Tibial nerve (tissue), 4 donors: ENCODE results near the gene TTC23. TPM values are rescaled to one million over a fixed set of nuclear protein-coding genes. Genes with fewer than 3 reads are reported as not detected.
A peak's percentile ranks its signal among the peaks of the same experiment; 100 is the strongest.

Source experiments
- DNase-seq, 2 donors: peaks; one replicate each; pipeline ENCODE4 v3.0.0-alpha.2; 2019; ENCODE audit warnings: low spot score in 2 of 2
- H3K27ac ChIP-seq, 4 donors: fragments of 200-600 bp; sonication (generic) in 3 of 4; one replicate each; pipeline ENCODE4 v1.5.1; 2017 to 2019; ENCODE audit warnings: mild to moderate bottlenecking in 1 of 4
- H3K27me3 ChIP-seq, 2 donors: fragments of 200-600 bp; sonication (generic) in 1 of 2; one replicate each; pipeline versions ENCODE4 v1.5.1 to v1.6.0; 2017 to 2019
- H3K36me3 ChIP-seq, 3 donors: fragments of 200-600 bp; sonication (generic); one replicate each; pipeline ENCODE4 v1.5.1; 2018 to 2019
- H3K4me1 ChIP-seq, 4 donors: fragments of 200-600 bp; sonication (generic) in 3 of 4; one replicate each; pipeline ENCODE4 v1.5.1; 2017 to 2019
- H3K4me3 ChIP-seq, 4 donors: fragments of 200-600 bp; sonication (generic) in 3 of 4; one replicate each; pipeline ENCODE4 v1.5.1; 2017 to 2019; ENCODE audit warnings: mild to moderate bottlenecking in 1 of 4, moderate library complexity in 1 of 4
- H3K9me3 ChIP-seq, 4 donors: fragments of 200-600 bp; sonication (generic) in 3 of 4; one replicate each; pipeline ENCODE4 v1.5.1; 2017 to 2019
- CTCF ChIP-seq, 5 experiments: fragments of 200-600 bp in 3 of 5; fragments of 450-650 bp in 2 of 5; sonication (generic) in 3 of 5; IDR thresholded peaks; one replicate each; pipeline ENCODE4 v1.5.1; 2016 to 2019; ENCODE audit warnings: antibody characterized with exemption in 5 of 5, mild to moderate bottlenecking in 3 of 5, moderate library complexity in 2 of 5
- EP300 ChIP-seq, 2 donors: sonication (generic); formaldehyde crosslinking; IDR thresholded peaks; one replicate each; pipeline ENCODE4 v1.6.1; 2017; ENCODE audit warnings: antibody characterized with exemption in 2 of 2, mild to moderate bottlenecking in 1 of 2
- POLR2A ChIP-seq, 2 donors: fragments of 450-650 bp; IDR thresholded peaks; one replicate each; pipeline ENCODE4 v1.6.1; 2017; ENCODE audit warnings: antibody characterized with exemption in 2 of 2, mild to moderate bottlenecking in 2 of 2, moderate library complexity in 2 of 2
- WGBS, 2 donors: methylation state at CpG; one replicate each; pipeline ENCODE4 v1.1.5; 2018; 5-methylcytosine and 5-hydroxymethylcytosine counted together
- total RNA-seq, 4 donors: library from RNA; depleted of rRNA; stranded (reverse); fragments of >200 nt; gene quantifications; one replicate each; pipeline ENCODE4 v1.1.0, GENCODE V29; 2016

Gene TTC23
- total RNA-seq, 4 donors from 2014 or later = 19.3 to 59.2 (median 25.7) TPM

- WGBS, 2 donors = 90 to 91% methylated on average over 5 of the region's 5 CpGs
- TF ChIP-seq EP300 (IDR thresholded peaks at IDR 0.05) = no peak
- Histone ChIP-seq H3K36me3 (peaks cover 0 to 14% (median 0%) of the 10 kb centered on the region in 3 donors), H3K27ac (no peak overlapping the region), H3K4me1 (no peaks in the 10 kb centered on the region), H3K9me3 (no peaks in the 10 kb centered on the region), H3K4me3 (no peak overlapping the region), H3K27me3 (no peaks in the 10 kb centered on the region)
- no peak for DNase-seq
These were observed 14.7 kb upstream of the TTC23 start for GRCh38 chr15:99264125-99264524.

- H3K4me3 ChIP-seq = no peak overlapping the region
- peaks cover 0 to 19% (median 8%) of the 10 kb centered on the region in 4 donors for H3K4me1 ChIP-seq
- TF ChIP-seq EP300 (IDR thresholded peaks at IDR 0.05) = no peak
- TF ChIP-seq POLR2A (IDR thresholded peaks at IDR 0.05) = no peak
- no peak for TF ChIP-seq CTCF (IDR thresholded peaks at IDR 0.05)
- H3K27me3 ChIP-seq = no peaks in the 10 kb centered on the region
- no peak for DNase-seq
- no peak overlapping the region for H3K27ac ChIP-seq
- whole genome bisulfite sequencing, 2 donors = 92 to 95% methylated on average over 12 of the region's 12 CpGs
- H3K9me3 ChIP-seq = no peaks in the 10 kb centered on the region
- peaks cover 0 to 19% (median 0%) of the 10 kb centered on the region in 3 donors for H3K36me3 ChIP-seq
These were observed 7.8 kb upstream of the TTC23 start for GRCh38 chr15:99257107-99257750.

GRCh38 chr15:99253381-99254090, 4.2 kb upstream of the TTC23 start:
- 86 to 92% methylated on average over 6 of the region's 6 CpGs for WGBS, 2 donors
- no peak for TF ChIP-seq CTCF (IDR thresholded peaks at IDR 0.05)
- no peak for TF ChIP-seq EP300 (IDR thresholded peaks at IDR 0.05)
- TF ChIP-seq POLR2A (IDR thresholded peaks at IDR 0.05) = no peak
- Histone ChIP-seq H3K27me3 (no peaks in the 10 kb centered on the region), H3K4me3 (no peak overlapping the region), H3K27ac (no peak overlapping the region), H3K36me3 (peaks cover 0 to 10% (median 0%) of the 10 kb centered on the region in 3 donors), H3K4me1 (peaks cover 0 to 27% (median 12%) of the 10 kb centered on the region in 4 donors), H3K9me3 (no peaks in the 10 kb centered on the region)
- DNase-seq = no peak

DNA sequence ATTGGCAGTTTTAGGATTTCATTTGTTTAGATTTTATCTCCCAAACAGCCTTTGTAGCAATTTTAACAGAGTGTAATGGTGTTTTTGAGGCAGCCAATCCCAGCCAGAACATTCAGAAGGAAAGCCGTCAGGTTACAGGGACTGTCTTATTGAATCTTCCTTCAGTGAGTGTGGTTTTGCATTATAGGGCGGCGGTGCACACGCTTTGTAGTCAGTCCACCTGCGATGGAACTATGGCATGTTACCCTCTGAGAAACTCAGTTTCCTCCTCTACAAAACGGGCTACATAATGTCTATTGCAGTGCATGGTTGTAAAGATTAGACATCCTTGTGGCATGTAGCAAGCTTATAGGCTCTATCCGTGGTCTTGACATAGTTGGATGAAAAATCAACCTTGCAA, 2.9 kb upstream of the TTC23 start:
- no peaks in the 10 kb centered on the region for H3K27me3 ChIP-seq
- DNase-seq = no peak
- H3K27ac ChIP-seq = no peak overlapping the region
- peaks cover 0 to 39% (median 12%) of the 10 kb centered on the region in 4 donors for H3K4me1 ChIP-seq
- no peaks in the 10 kb centered on the region for H3K9me3 ChIP-seq
- 75 to 78% methylated on average over 7 of the region's 7 CpGs for WGBS, 2 donors
- peaks cover 0 to 2% (median 0%) of the 10 kb centered on the region in 3 donors for H3K36me3 ChIP-seq
- TF ChIP-seq CTCF (IDR thresholded peaks at IDR 0.05) = no peak
- TF ChIP-seq POLR2A (IDR thresholded peaks at IDR 0.05) = no peak
- H3K4me3 ChIP-seq = peak overlapping the region in 2 of 4 donors; percentile 84 to 94

- WGBS, 2 donors = 1% methylated on average over 45 to 80 of the region's 90 CpGs
- Histone ChIP-seq H3K36me3 (no peaks in the 10 kb centered on the region), H3K27ac (peak within 1 kb of the TSS; percentile 92 to 96 (median 94)), H3K9me3 (no peaks in the 10 kb centered on the region), H3K4me3 (peak within 1 kb of the TSS; percentile 73 to 95 (median 89)), H3K4me1 (peaks cover 0 to 44% (median 12%) of the 10 kb centered on the region in 4 donors), H3K27me3 (no peaks in the 10 kb centered on the region)
- TF ChIP-seq EP300 (IDR thresholded peaks at IDR 0.05) (peak in 1 of 2 donors; percentile 99), CTCF (IDR thresholded peaks at IDR 0.05) (peak in 1 of 5 experiments; percentile 24), POLR2A (IDR thresholded peaks at IDR 0.05) (peak; percentile 93 to 94)
- DNase-seq = peak; percentile 98 to 99
These were observed 1.8 kb upstream of the TTC23 start, which contains the start of gene LRRC28 for GRCh38 chr15:99250857-99251841. TSS of gene LRRC28 (plus strand) at chr15:99251481. CDS start at chr15:99255958, 4,477 bp downstream.
